ENCODE results near the gene TPPP3.
"Not testable (repeated sequence)": the region's sequence is repeated elsewhere in the genome, so short reads cannot be mapped to it uniquely, and the experiment has no call there.

- TF ChIP-seq POLR2A (IDR thresholded peaks at IDR 0.05; ENCODE audit: low read depth, low read length); POLR2AphosphoS5 (IDR thresholded peaks at IDR 0.05; ENCODE audit: low read depth, low read length); SPI1 (IDR thresholded peaks at IDR 0.05; ENCODE audit: low read depth, low read length); TAF1 (IDR thresholded peaks at IDR 0.05; ENCODE audit: low read depth, low read length); POU2F2 (IDR thresholded peaks at IDR 0.05; ENCODE audit: low read depth, low read length); PAX5 (IDR thresholded peaks at IDR 0.05; ENCODE audit: insufficient read depth, low read length, severe bottlenecking): not testable (repeated sequence)
These were observed 33.6 kb downstream of the TPPP3 start for GRCh38 chr16:67359540-67360269.

All from GM12891 (cell line).